ENCODE results near the gene CHST3.

DNA sequence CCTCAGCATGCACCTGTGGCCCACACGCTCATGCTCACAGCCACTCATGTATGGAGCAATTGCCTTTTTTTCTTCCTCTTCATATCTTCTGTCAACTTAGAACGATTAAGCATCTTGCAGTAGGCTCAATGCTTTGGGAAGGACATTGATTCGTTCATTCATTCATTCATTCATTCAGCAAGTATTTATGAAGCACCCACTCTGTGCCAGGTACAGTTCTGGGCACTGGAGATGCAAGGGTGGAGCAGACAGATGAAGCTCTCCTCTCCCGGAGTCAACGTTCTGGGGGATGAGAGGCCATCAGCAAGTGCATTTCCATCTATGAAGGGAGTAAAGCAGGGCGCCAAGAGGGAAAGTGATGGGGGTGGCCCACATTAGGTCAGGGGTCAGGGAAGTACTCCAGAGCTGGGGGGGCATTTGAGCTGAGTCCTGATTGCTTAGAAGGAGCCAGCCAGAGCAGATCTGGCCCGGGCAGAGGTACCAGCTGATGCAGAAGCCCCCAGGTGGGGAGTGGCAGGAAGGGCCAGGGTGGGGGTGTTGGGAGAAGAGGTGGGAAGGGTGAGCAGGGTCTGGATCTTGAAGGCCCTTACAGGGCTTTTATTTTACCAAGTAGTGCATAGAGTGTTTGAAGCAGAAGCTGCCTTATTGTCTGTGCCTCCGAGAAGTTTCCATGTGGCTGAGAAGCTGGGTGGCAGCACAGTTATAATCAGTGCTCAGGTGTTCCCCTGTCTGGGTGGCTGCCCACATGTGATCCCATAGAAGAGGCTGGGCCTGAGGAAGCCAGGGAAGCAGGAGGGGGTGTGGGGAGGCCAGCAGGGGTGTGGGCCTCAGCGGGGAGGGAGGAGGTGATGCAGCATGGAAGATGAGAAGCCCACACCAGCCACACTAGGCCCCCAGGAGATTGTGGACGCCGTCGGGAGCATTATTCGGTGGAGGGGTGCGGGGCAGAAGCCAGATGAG is 36.2 kb downstream of the CHST3 start:
- TF ChIP-seq, protein P1, sequence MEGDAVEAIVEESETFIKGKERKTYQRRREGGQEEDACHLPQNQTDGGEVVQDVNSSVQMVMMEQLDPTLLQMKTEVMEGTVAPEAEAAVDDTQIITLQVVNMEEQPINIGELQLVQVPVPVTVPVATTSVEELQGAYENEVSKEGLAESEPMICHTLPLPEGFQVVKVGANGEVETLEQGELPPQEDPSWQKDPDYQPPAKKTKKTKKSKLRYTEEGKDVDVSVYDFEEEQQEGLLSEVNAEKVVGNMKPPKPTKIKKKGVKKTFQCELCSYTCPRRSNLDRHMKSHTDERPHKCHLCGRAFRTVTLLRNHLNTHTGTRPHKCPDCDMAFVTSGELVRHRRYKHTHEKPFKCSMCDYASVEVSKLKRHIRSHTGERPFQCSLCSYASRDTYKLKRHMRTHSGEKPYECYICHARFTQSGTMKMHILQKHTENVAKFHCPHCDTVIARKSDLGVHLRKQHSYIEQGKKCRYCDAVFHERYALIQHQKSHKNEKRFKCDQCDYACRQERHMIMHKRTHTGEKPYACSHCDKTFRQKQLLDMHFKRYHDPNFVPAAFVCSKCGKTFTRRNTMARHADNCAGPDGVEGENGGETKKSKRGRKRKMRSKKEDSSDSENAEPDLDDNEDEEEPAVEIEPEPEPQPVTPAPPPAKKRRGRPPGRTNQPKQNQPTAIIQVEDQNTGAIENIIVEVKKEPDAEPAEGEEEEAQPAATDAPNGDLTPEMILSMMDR (IDR thresholded peaks at IDR 0.05 in 2 of 3, conservative IDR thresholded peaks at IDR 0.05 in 1 of 3; ENCODE audit: insufficient read depth in 2 of 3, low read depth in 1 of 3, low read length in 3 of 3) = no peak
- TF ChIP-seq CBFA2T2 (conservative IDR thresholded peaks at IDR 0.05) (no peak), SP1 (CRISPR knock-in tag; IDR thresholded peaks at IDR 0.05) (no peak), ZNF76 (CRISPR knock-in tag; IDR thresholded peaks at IDR 0.05; ENCODE audit: borderline replicate concordance) (no peak), STAT5B (CRISPR knock-in tag; IDR thresholded peaks at IDR 0.05) (no peak), ZBTB17 (CRISPR knock-in tag; IDR thresholded peaks at IDR 0.05) (no peak), ZNF551 (CRISPR knock-in tag; IDR thresholded peaks at IDR 0.05) (no peak), NBN (IDR thresholded peaks at IDR 0.05; ENCODE audit: low read depth) (no peak), BHLHE40 (IDR thresholded peaks at IDR 0.05; ENCODE audit: low read length) (no peak), EGR1 (conservative IDR thresholded peaks at IDR 0.05) (no peak)

Data from K562 (cell line).